Endothelial cell of umbilical vein (primary cell): ENCODE data around the gene STXBP5. TPM values are rescaled to one million over a fixed set of nuclear protein-coding genes. Genes with fewer than 3 reads are reported as not detected.

Experiments
- BruUV-seq: library from RNA; stranded (reverse); fragments of 400-500 nt; replicated peaks from 2 replicates; lab custom pipeline; 2021; lab: Mats Ljungman, UMichigan
- CTCF ChIA-PET: fragments of 300-600, 350-600 bp; sonication (Branson Sonifier 250); formaldehyde crosslinking; loops from one replicate; lab custom pipeline; 2021; ENCODE audit warnings: antibody characterized with exemption, inconsistent platforms; lab: Charles Lee
- POLR2A ChIA-PET: fragments of 300-600, 350-600 bp; sonication (Branson Sonifier 250); formaldehyde crosslinking; loops from one replicate; lab custom pipeline; 2021; ENCODE audit warnings: antibody characterized with exemption, inconsistent platforms; lab: Charles Lee
- DNase-seq: peaks from one replicate; pipeline ENCODE4 v3.0.0-alpha.2; 2011; ENCODE audit warnings: low read depth, low spot score
- FAIRE-seq: peaks from 2 replicates; lab custom pipeline; 2011; peaks lifted over from hg19 to GRCh38; lab: Jason Lieb, UNC
- H2AFZ ChIP-seq: 2 replicates; pipeline ENCODE4 v1.6.0; 2012; ENCODE audit warnings: low read depth, low read length, control low read depth, inconsistent platforms
- H3K27ac ChIP-seq: 2 replicates; pipeline ENCODE4 v1.5.1; 2011; ENCODE audit warnings: low read depth, mild to moderate bottlenecking, control low read depth, low read length, moderate library complexity; ENCODE audit not compliant: insufficient read depth
- H3K27me3 ChIP-seq, 2 experiments: 2 replicates each; pipeline versions ENCODE4 v1.6.0 to v1.6.1; 2011; ENCODE audit warnings: low read length in 2 of 2, mixed read lengths in 1 of 2; ENCODE audit not compliant: control insufficient read depth in 2 of 2, insufficient read depth in 2 of 2
- H3K36me3 ChIP-seq, 2 experiments: 2 replicates in 1 of 2; 3 replicates in 1 of 2; pipeline ENCODE4 v1.5.1; 2011; ENCODE audit warnings: low read length in 2 of 2, mild to moderate bottlenecking in 1 of 2, moderate library complexity in 1 of 2; ENCODE audit not compliant: control insufficient read depth in 2 of 2, insufficient read depth in 2 of 2; ENCODE audit errors: extremely low read depth in 1 of 2
- H3K4me1 ChIP-seq: 3 replicates; pipeline ENCODE4 v1.5.1; 2011; ENCODE audit warnings: mild to moderate bottlenecking, low read length; ENCODE audit not compliant: control insufficient read depth, insufficient read depth; ENCODE audit errors: extremely low read depth
- H3K4me2 ChIP-seq: 2 replicates; pipeline ENCODE4 v1.6.1; 2011; ENCODE audit warnings: low read length, control low read depth, mixed read lengths; ENCODE audit not compliant: insufficient read depth
- H3K4me3 ChIP-seq, 3 experiments: fragments of 200-600 bp in 1 of 3; sonication (generic), shearing (Covaris generic) in 1 of 3; replicated peaks in 1 of 3; 2 replicates each; pipeline ENCODE4 v1.5.1; 2011 to 2016; ENCODE audit warnings: control low read depth in 3 of 3, low read length in 3 of 3, mild to moderate bottlenecking in 2 of 3, inconsistent platforms in 1 of 3, low read depth in 1 of 3, moderate library complexity in 1 of 3; ENCODE audit not compliant: insufficient read depth in 1 of 3
- H3K79me2 ChIP-seq: 2 replicates; pipeline ENCODE4 v1.6.0; 2012; ENCODE audit warnings: low read length, inconsistent platforms; ENCODE audit not compliant: control insufficient read depth, insufficient read depth
- H3K9ac ChIP-seq: replicated peaks from 2 replicates; pipeline ENCODE3; 2011; ENCODE audit warnings: low read length, control low read depth; ENCODE audit not compliant: insufficient read depth; ENCODE audit errors: extremely low read depth
- H3K9me1 ChIP-seq: replicated peaks from 3 replicates; pipeline ENCODE4 v1.6.0; 2011; ENCODE audit warnings: mild to moderate bottlenecking, low read length; ENCODE audit not compliant: control insufficient read depth, insufficient read depth; ENCODE audit errors: extremely low read depth
- H3K9me3 ChIP-seq: replicated peaks from 2 replicates; pipeline ENCODE4 v1.5.1; 2012; ENCODE audit warnings: low read length, inconsistent platforms; ENCODE audit not compliant: control insufficient read depth, insufficient read depth
- H4K20me1 ChIP-seq: replicated peaks from 2 replicates; pipeline ENCODE3; 2011; ENCODE audit warnings: mild to moderate bottlenecking, low read length; ENCODE audit not compliant: control insufficient read depth, insufficient read depth; ENCODE audit errors: extremely low read depth
- GATA2 ChIP-seq: IDR thresholded peaks from 2 replicates; pipeline ENCODE4 v1.7.0; 2011; ENCODE audit warnings: low read depth, mild to moderate bottlenecking, moderate library complexity, mixed read lengths, low read length; ENCODE audit not compliant: insufficient read length, insufficient read depth
- POLR2AphosphoS5 ChIP-seq: IDR thresholded peaks from 2 replicates; pipeline ENCODE4 v1.6.1; 2012; ENCODE audit warnings: low read depth, mild to moderate bottlenecking, control low read depth, low read length, moderate library complexity; ENCODE audit not compliant: insufficient read depth
- dilution Hi-C: fragments of 300-500 bp; cut with MboI; formaldehyde crosslinking; loops from one replicate; pipeline ENCODE4 v1.15.0; 2019; ENCODE audit warnings: low sequenced_read_pairs; ENCODE audit not compliant: extremely low pct_ligation_motif_present
- intact Hi-C: fragments of 100-400 bp; cut with micrococcal nuclease; formaldehyde crosslinking; loops from one replicate; pipeline ENCODE4 v1.10.0; 2022
- polyA plus RNA-seq, 4 experiments: library from polyadenylated mRNA; depleted of rRNA in 3 of 4; stranded (reverse) in 3 of 4; unstranded in 1 of 4; fragments of >200 nt; gene quantifications; 2 replicates each; pipeline versions ENCODE4 v1.2.1 to v1.2.3, GENCODE V29; 2011 to 2012; ENCODE audit warnings: missing spikeins in 1 of 4
- total RNA-seq: library from RNA; stranded (reverse); gene quantifications from 2 replicates; pipeline ENCODE4 v1.2.3, GENCODE V29; 2021
- TF ChIP-seq, protein P1 (sequence below), 2 donors: IDR thresholded peaks; 1 replicate in 1 of 2; 2 replicates in 1 of 2; pipeline ENCODE4 v1.5.1; 2011; ENCODE audit warnings: low read length in 2 of 2, mild to moderate bottlenecking in 2 of 2, moderate library complexity in 2 of 2, control low read depth in 1 of 2, inconsistent platforms in 1 of 2, low read depth in 1 of 2; ENCODE audit not compliant: insufficient read depth in 1 of 2; ENCODE audit errors: extremely low read depth in 1 of 2

Gene STXBP5
- total and polyA plus RNA-seq, 2 donors (not counting 3 experiments of a cell fraction or from before 2014, with no cell fraction given): 7.1 to 21.8 TPM

DNA sequence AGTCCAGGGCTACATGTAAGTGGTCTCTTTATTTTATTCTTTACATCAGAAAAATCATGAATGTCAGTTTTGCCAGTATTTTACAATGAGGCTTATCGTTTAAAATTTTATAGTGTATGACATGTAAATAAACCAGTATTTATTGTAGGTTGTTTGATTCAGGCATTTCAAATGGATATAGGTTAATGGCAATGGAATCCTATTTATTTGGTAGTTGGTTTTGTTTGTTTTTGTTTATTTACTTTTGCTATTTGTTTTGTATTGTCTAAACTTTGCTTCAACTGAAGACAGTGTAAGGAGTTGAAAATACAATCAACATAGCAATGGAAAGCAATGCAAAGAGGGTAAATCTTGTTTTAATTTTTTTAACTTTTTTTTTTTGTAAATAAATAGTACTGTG lies 185.2 kb downstream of the STXBP5 start:
- Histone ChIP-seq H3K4me1 (no peaks in the 10 kb centered on the region), H3K9me1 (no peaks in the 10 kb centered on the region), H3K36me3 (no peaks in the 10 kb centered on the region), H3K4me2 (no peak overlapping the region), H3K9ac (no peak overlapping the region), H3K27ac (no peak overlapping the region), H3K4me3 (no peak overlapping the region), H3K27me3 (no peaks in the 10 kb centered on the region), H4K20me1 (no peaks in the 10 kb centered on the region), H2AFZ (no peak overlapping the region), H3K79me2 (no peaks in the 10 kb centered on the region), H3K9me3 (no peaks in the 10 kb centered on the region)
- ChIA-PET POLR2A (no interaction called here), CTCF (interaction anchor here (1.1 to 1.2 kb wide), 2 partner anchors 117 to 791 kb away, joined by 3 to 4 read pairs; no protein-coding TSS in a partner anchor)
- BruUV-seq: no TSS peak
- TF ChIP-seq, protein P1, sequence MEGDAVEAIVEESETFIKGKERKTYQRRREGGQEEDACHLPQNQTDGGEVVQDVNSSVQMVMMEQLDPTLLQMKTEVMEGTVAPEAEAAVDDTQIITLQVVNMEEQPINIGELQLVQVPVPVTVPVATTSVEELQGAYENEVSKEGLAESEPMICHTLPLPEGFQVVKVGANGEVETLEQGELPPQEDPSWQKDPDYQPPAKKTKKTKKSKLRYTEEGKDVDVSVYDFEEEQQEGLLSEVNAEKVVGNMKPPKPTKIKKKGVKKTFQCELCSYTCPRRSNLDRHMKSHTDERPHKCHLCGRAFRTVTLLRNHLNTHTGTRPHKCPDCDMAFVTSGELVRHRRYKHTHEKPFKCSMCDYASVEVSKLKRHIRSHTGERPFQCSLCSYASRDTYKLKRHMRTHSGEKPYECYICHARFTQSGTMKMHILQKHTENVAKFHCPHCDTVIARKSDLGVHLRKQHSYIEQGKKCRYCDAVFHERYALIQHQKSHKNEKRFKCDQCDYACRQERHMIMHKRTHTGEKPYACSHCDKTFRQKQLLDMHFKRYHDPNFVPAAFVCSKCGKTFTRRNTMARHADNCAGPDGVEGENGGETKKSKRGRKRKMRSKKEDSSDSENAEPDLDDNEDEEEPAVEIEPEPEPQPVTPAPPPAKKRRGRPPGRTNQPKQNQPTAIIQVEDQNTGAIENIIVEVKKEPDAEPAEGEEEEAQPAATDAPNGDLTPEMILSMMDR (IDR thresholded peaks at IDR 0.05; ENCODE audit: extremely low read depth in 1 of 2, insufficient read depth in 1 of 2, low read depth in 1 of 2, low read length in 2 of 2): no peak
- TF ChIP-seq GATA2: no peak
- DNase-seq (no peak), FAIRE-seq (no peak)
- dilution Hi-C loops: no loop called here
- intact Hi-C loops: loop anchor here (5.0 kb wide), 1 partner anchor 532 kb away; no protein-coding TSS in a partner anchor

DNA sequence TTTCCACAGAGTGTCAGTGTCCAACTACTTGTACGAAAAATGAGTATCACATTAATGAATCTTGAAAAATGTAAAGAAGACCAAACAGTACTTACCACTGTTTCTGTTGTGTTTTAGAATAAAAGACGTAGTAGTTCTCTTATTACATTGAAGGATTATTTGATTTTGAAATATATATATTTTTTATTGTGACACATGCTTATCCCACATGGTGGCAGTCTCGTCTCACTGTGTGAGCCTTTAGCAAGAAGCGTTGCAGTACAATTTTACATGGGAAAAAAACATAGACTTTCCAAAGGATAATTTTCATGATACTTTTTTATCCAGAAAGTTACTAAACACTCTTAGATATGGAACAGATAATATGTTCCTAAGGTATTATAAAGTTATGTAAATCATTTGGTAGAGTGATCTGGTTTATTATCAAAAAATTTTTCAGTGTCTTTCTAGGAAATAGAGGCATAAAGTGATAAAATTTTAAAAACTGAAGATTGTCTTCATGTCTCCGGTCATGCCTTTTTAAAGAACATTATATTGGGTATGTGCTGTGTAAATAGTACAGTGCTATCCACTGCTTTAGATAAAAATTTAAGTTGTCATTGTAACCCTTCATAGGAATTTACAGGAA lies 186.8 kb downstream of the STXBP5 start:
- Histone ChIP-seq H3K4me3 (no peak overlapping the region), H3K4me1 (no peaks in the 10 kb centered on the region), H2AFZ (no peak overlapping the region), H3K9me1 (no peaks in the 10 kb centered on the region), H3K27ac (no peak overlapping the region), H4K20me1 (no peaks in the 10 kb centered on the region), H3K27me3 (no peaks in the 10 kb centered on the region), H3K9me3 (no peaks in the 10 kb centered on the region), H3K79me2 (no peaks in the 10 kb centered on the region), H3K36me3 (no peaks in the 10 kb centered on the region), H3K4me2 (no peak overlapping the region), H3K9ac (no peak overlapping the region)
- DNase-seq (peak; percentile 52), FAIRE-seq (no peak)
- intact Hi-C loops: loop anchor here (1.0 to 2.0 kb wide), 3 partner anchors 116 to 775 kb away; no protein-coding TSS in a partner anchor
- dilution Hi-C loops: no loop called here
- BruUV-seq: no TSS peak
- ChIA-PET CTCF (interaction anchor here (0.8 to 2.8 kb wide), 8 partner anchors 8 to 789 kb away, joined by 3 to 13 read pairs (median 4); no protein-coding TSS in a partner anchor), POLR2A (no interaction called here)
- TF ChIP-seq POLR2AphosphoS5: no peak
- TF ChIP-seq, protein P1 (IDR thresholded peaks at IDR 0.05; ENCODE audit: extremely low read depth in 1 of 2, insufficient read depth in 1 of 2, low read depth in 1 of 2, low read length in 2 of 2): peak; percentile 16 to 17
